B cell (primary cell): ENCODE measurements around the gene PTP4A1. TPM values are rescaled to one million over a fixed set of nuclear protein-coding genes. Genes with fewer than 3 reads are reported as not detected.
"Not testable (repeated sequence)": the region's sequence is repeated elsewhere in the genome, so short reads cannot be mapped to it uniquely, and the experiment has no call there.

ENCODE experiments used
- ATAC-seq: fragments of 200-7000 bp; cut with Tn5 transposase; one replicate; pipeline ENCODE4 v1.10.0; 2021; ENCODE audit warnings: low read depth, mild to moderate bottlenecking, moderate number of reproducible peaks, moderate library complexity
- CTCF ChIA-PET: fragments of 350-600 bp; sonication (Branson Sonifier 250); formaldehyde crosslinking; loops from one replicate; lab custom pipeline; 2021; ENCODE audit warnings: antibody characterized with exemption, inconsistent platforms; lab: Charles Lee
- POLR2A ChIA-PET: fragments of 350-600 bp; sonication (Branson Sonifier 250); formaldehyde crosslinking; loops from one replicate; lab custom pipeline; 2021; ENCODE audit warnings: antibody characterized with exemption; lab: Charles Lee
- DNase-seq: peaks from one replicate; pipeline ENCODE4 v3.0.0; 2013
- H2AFZ ChIP-seq: 2 replicates; pipeline ENCODE4 v1.6.1; 2012; ENCODE audit warnings: mild to moderate bottlenecking, low read depth, low read length; ENCODE audit not compliant: insufficient read depth, poor library complexity, severe bottlenecking
- H3K27ac ChIP-seq, 2 donors: 1 replicate in 1 of 2; 2 replicates in 1 of 2; pipeline ENCODE4 v1.5.1; 2012 to 2013; ENCODE audit warnings: low read length in 2 of 2, mild to moderate bottlenecking in 2 of 2, moderate library complexity in 1 of 2
- H3K27me3 ChIP-seq, 4 experiments: fragments of 200-600 bp in 1 of 4; sonication (generic) in 1 of 4; replicated peaks in 1 of 4; 1 replicate in 2 of 4; 2 replicates in 2 of 4; pipeline versions ENCODE4 v1.6.1 to v1.7.0; 2013 to 2016; ENCODE audit warnings: low read length in 3 of 4, mild to moderate bottlenecking in 2 of 4, mixed read lengths in 1 of 4, moderate library complexity in 1 of 4; ENCODE audit not compliant: insufficient read depth in 4 of 4, control insufficient read depth in 3 of 4; ENCODE audit errors: control extremely low read depth in 1 of 4
- H3K36me3 ChIP-seq, 2 experiments: replicated peaks in 1 of 2; 1 replicate in 1 of 2; 2 replicates in 1 of 2; pipeline versions ENCODE4 v1.6.1 to v1.7.1; 2013; ENCODE audit warnings: low read length in 1 of 2; ENCODE audit not compliant: insufficient read depth in 2 of 2, control insufficient read depth in 1 of 2; ENCODE audit errors: control extremely low read depth in 1 of 2, extremely low read depth in 1 of 2
- H3K4me1 ChIP-seq, 2 donors: fragments of 200-600 bp in 1 of 2; sonication (generic) in 1 of 2; 1 replicate in 1 of 2; 2 replicates in 1 of 2; pipeline versions ENCODE4 v1.5.1 to v1.6.1; 2013 to 2017; ENCODE audit warnings: low read length in 2 of 2; ENCODE audit not compliant: control insufficient read depth in 2 of 2, insufficient read depth in 2 of 2
- H3K4me2 ChIP-seq: replicated peaks from 2 replicates; pipeline ENCODE3; 2012; ENCODE audit warnings: mild to moderate bottlenecking, low read depth, low read length; ENCODE audit not compliant: poor library complexity, severe bottlenecking
- H3K4me3 ChIP-seq, 5 experiments: fragments of 200-600 bp in 1 of 5; sonication (generic) in 1 of 5; 1 replicate in 3 of 5; 2 replicates in 2 of 5; pipeline versions ENCODE4 v1.5.1 to v1.7.0; 2011 to 2016; ENCODE audit warnings: low read length in 4 of 5, mild to moderate bottlenecking in 4 of 5, low read depth in 2 of 5, control low read depth in 1 of 5, moderate library complexity in 1 of 5; ENCODE audit not compliant: insufficient read depth in 1 of 5; ENCODE audit errors: control extremely low read depth in 1 of 5, extremely low read depth in 1 of 5
- H3K79me2 ChIP-seq: fragments of 200-600 bp; sonication (generic); one replicate; pipeline ENCODE4 v1.6.0; 2016; ENCODE audit warnings: low read length; ENCODE audit not compliant: control insufficient read depth, insufficient read depth
- H3K9ac ChIP-seq: fragments of 200-600 bp; sonication (generic); 2 replicates; pipeline ENCODE4 v1.6.1; 2017; ENCODE audit warnings: mild to moderate bottlenecking, low read length, moderate library complexity
- H3K9me3 ChIP-seq, 3 donors: one replicate each; pipeline versions ENCODE4 v1.6.1 to v1.7.1; 2013; ENCODE audit warnings: low read length in 2 of 3; ENCODE audit not compliant: control insufficient read depth in 2 of 3, insufficient read depth in 1 of 3; ENCODE audit errors: control extremely low read depth in 1 of 3
- H4K20me1 ChIP-seq: 2 replicates; pipeline ENCODE4 v1.6.0; 2012; ENCODE audit warnings: mild to moderate bottlenecking, low read length; ENCODE audit not compliant: insufficient read depth, control insufficient read depth, poor library complexity, severe bottlenecking
- H3K27ac Mint-ChIP-seq: one replicate; pipeline ENCODE4 v1.8.0; 2021; ENCODE audit warnings: mixed read lengths
- H3K27me3 Mint-ChIP-seq: one replicate; pipeline ENCODE4 v1.8.0; 2021; ENCODE audit warnings: mixed read lengths
- H3K4me1 Mint-ChIP-seq: one replicate; pipeline ENCODE4 v1.8.0; 2021; ENCODE audit warnings: mixed read lengths
- H3K4me3 Mint-ChIP-seq: one replicate; pipeline ENCODE4 v1.8.0; 2021; ENCODE audit warnings: mixed read lengths
- H3K9me3 Mint-ChIP-seq: one replicate; pipeline ENCODE4 v1.8.0; 2022; ENCODE audit warnings: mixed read lengths; ENCODE audit not compliant: insufficient read depth
- EZH2 ChIP-seq: IDR thresholded peaks from 2 replicates; pipeline ENCODE4 v1.6.1; 2012; ENCODE audit warnings: borderline replicate concordance, low read depth, mild to moderate bottlenecking, moderate library complexity, low read length; ENCODE audit not compliant: insufficient read depth, poor library complexity, severe bottlenecking
- WGBS: methylation state at CpG from one replicate; pipeline ENCODE4 v1.1.5; 2013; ENCODE audit warnings: missing lambda C conversion rate; ENCODE audit not compliant: insufficient coverage; 5-methylcytosine and 5-hydroxymethylcytosine counted together
- intact Hi-C: fragments of 100-400 bp; cut with micrococcal nuclease; formaldehyde crosslinking; loops from one replicate; pipeline ENCODE4 v1.10.0; 2022
- polyA plus RNA-seq: library from polyadenylated mRNA; depleted of rRNA; stranded (reverse); fragments of >200 nt; gene quantifications from 2 replicates; pipeline ENCODE4 v1.2.3, GENCODE V29; 2012
- total RNA-seq, 2 donors: library from RNA; stranded (reverse); fragments of 120-200 nt in 1 of 2; gene quantifications; 1 replicate in 1 of 2; 2 replicates in 1 of 2; pipeline versions ENCODE4 v1.2.3 to v1.2.4, GENCODE V29; 2013 to 2022
- TF ChIP-seq, protein P1 (sequence below): fragments of 200-600 bp; IDR thresholded peaks from one replicate; pipeline ENCODE4 v1.8.0; 2022; ENCODE audit warnings: antibody characterized with exemption, mild to moderate bottlenecking

Gene PTP4A1
- total and polyA plus RNA-seq, 2 donors (not counting 1 experiment from before 2014, with no cell fraction given), result 33.7 to 80.6 TPM

DNA sequence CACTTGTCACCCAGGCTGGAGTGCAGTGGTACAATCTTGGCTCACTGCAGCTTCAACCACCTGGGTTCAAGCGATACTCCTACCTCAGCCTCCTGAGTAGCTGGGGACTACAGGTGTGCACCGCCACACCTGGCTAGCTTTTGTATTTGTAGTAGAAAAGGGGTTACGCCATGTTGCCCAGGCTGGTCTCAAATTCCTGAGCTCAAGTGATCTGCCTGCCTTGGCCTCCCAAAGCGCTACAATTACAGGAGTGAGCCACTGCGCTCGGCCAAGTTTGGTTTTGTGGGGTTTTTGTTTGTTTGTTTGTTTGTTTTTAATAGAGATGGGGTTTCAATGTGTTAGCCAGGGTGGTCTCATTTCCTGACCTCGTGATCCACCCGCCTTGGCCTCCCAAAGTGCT lies 12.3 kb downstream of the PTP4A1 start:
- Histone ChIP-seq H3K27ac (no peak overlapping the region), H2AFZ (no peak overlapping the region), H3K4me2 (no peak overlapping the region), H4K20me1 (no peaks in the 10 kb centered on the region), H3K36me3 (peaks cover 4 to 22% of the 10 kb centered on the region in 2 experiments), H3K9me3 (no peaks in the 10 kb centered on the region), H3K79me2 (peaks cover 6% of the 10 kb centered on the region), H3K9ac (no peak overlapping the region), H3K27me3 (peaks cover 0 to 3% (median 0%) of the 10 kb centered on the region in 4 experiments), H3K4me3 (no peak overlapping the region), H3K4me1 (no peaks in the 10 kb centered on the region)
- WGBS, result 95% methylated on average over 4 of the region's 8 CpGs
- Mint-ChIP-seq H3K4me3 (no peak overlapping the region), H3K27me3 (no peaks in the 10 kb centered on the region), H3K4me1 (no peaks in the 10 kb centered on the region), H3K9me3 (no peaks in the 10 kb centered on the region), H3K27ac (no peak overlapping the region)
- no peak for DNase-seq
- intact Hi-C loops, result no loop called here
- POLR2A ChIA-PET, result no interaction called here
- ATAC-seq, result no peak
- CTCF ChIA-PET, result interaction anchor here (0.7 to 1.6 kb wide), 2 partner anchors 14 to 90 kb away, joined by 3 to 6 read pairs; no protein-coding TSS in a partner anchor
- TF ChIP-seq EZH2, result no peak
- TF ChIP-seq, protein P1, sequence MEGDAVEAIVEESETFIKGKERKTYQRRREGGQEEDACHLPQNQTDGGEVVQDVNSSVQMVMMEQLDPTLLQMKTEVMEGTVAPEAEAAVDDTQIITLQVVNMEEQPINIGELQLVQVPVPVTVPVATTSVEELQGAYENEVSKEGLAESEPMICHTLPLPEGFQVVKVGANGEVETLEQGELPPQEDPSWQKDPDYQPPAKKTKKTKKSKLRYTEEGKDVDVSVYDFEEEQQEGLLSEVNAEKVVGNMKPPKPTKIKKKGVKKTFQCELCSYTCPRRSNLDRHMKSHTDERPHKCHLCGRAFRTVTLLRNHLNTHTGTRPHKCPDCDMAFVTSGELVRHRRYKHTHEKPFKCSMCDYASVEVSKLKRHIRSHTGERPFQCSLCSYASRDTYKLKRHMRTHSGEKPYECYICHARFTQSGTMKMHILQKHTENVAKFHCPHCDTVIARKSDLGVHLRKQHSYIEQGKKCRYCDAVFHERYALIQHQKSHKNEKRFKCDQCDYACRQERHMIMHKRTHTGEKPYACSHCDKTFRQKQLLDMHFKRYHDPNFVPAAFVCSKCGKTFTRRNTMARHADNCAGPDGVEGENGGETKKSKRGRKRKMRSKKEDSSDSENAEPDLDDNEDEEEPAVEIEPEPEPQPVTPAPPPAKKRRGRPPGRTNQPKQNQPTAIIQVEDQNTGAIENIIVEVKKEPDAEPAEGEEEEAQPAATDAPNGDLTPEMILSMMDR, result no peak

DNA sequence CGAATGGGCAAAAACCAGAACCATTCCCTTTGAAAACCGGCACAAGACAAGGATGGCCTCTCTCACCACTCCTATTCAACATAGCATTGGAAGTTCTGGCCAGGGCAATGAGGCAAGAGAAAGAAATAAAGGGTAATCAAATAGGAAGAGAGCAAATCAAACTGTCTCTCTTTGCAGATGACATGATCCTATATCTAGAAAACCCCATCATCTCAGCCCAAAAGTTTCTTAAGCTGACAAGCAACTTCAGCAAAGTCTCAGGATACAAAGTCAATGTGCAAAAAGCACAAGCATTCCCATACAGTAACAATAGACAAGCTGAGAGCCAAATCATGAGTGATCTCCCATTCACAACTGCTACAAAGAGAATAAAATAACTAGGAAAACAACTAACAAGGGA lies 13.4 kb downstream of the PTP4A1 start:
- H3K27ac ChIP-seq, DNase-seq, H3K79me2 ChIP-seq, POLR2A ChIA-PET, intact Hi-C loops, H3K4me1 ChIP-seq, H3K4me3 Mint-ChIP-seq, H3K27me3 Mint-ChIP-seq, H3K4me1 Mint-ChIP-seq, H3K4me3 ChIP-seq, H3K9ac ChIP-seq, H3K9me3 ChIP-seq, H3K4me2 ChIP-seq, H4K20me1 ChIP-seq, H3K27ac Mint-ChIP-seq, CTCF ChIA-PET, H2AFZ ChIP-seq, H3K9me3 Mint-ChIP-seq, ATAC-seq, H3K27me3 ChIP-seq: not testable (repeated sequence)
- WGBS, result 100% methylated on average over 1 of the region's 2 CpGs
- H3K36me3 ChIP-seq, result peaks cover 0 to 11% of the 10 kb centered on the region in 2 experiments
